GOT3 (cell line): ENCODE results near the gene FAM219B.
A peak's percentile ranks its signal among the peaks of the same experiment; 100 is the strongest.

Experiments used
- DNase-seq: peaks from one replicate; lab custom pipeline; 2025; ENCODE audit warnings: mixed read lengths; lab: John Stamatoyannopoulos, UW

The FAM219B gene

GRCh38 chr15:74873036-74873755 lies 33.5 kb downstream of the FAM219B start, which contains the start of gene SCAMP2:
Gene SCAMP2, minus strand, starts transcription at chr15:74873365. Its CDS starts 110 bp downstream, at chr15:74873255.
- peak; percentile 79 for DNase-seq

DNA sequence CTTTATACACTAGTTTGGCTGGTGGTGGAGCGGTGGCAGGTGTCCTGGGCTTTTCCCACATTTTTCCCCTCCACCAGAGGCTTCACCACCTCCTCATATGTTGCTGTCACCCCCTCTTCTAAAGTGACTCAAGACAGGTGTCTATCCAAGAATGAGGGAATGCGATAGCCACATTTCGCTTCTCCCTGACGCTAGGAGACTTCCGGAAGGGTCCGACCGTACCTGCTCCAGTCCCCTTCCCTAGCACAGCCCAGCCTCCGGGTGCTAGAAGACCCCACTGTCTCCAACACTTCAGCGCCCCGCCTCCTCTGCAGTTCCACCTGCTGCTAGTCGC lies 34.0 kb downstream of the FAM219B start:
- DNase-seq: no peak

DNA sequence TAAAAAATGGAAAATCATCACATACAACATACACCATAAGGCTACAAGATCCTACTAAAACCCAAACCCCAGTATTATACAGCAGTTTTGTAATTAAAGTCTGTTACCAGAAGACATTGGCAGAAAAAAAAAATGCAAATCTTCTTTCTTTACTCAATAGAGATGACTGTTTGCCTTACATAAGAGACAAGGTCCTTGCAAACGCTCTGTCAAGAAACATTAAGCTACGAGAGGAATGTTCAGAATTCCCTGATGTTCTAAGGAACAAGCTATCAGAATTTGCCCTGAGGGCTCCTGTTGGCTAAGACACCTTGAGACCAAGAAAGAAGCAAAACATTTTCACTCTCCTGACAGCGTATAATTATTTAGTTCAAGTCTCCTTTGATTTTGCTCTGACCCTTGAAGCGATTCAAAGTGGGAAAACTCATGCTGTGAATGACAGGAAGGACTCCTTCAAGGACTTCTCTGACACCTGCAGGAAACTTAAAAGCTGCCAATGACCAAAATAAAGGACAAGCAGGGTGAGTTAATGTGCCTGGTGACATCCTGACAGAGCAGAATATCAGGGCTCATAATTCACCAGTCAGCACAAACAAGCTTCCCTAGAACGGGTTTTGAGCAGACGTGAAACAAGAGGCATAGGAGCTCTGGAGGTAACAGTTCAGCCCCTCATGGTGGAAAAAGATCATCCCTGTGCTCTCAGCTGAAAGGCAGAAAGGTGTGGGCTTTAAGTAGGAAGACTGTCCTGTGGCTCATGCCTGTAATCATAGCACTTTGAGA lies 36.0 kb downstream of the FAM219B start:
- DNase-seq: no peak

DNA sequence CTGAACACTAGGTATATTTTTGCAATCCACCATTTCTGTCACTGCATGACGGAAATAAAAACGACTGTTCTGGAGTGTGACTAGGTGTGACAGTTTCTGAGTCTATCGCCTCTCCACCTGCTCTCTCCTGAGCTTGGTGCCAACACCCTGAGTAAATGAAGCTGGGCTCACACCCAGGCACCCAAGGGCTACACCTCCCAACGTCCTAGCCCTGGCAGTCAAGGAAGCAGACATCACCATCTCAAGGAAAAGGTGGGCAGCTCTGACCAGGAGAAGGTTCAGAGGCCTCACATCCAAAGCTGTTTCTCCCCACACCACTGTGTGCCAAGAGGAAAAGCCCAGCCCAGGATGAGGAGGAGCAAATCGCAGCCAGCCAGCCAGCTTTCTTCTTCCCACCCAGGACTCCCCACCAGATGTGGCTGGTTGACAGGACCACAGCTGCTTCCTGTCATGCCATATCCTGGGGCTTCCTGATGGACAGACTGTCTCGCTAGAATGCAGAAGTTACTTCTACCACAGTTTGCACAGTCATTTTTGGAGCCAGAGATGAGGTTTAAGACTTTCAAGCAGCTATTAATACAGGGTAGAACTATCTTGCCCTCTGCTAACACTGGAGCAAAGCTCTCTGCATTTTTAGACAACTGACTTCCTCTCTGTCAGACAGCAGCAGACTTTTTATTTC lies 36.8 kb downstream of the FAM219B start:
- DNase-seq: no peak

DNA sequence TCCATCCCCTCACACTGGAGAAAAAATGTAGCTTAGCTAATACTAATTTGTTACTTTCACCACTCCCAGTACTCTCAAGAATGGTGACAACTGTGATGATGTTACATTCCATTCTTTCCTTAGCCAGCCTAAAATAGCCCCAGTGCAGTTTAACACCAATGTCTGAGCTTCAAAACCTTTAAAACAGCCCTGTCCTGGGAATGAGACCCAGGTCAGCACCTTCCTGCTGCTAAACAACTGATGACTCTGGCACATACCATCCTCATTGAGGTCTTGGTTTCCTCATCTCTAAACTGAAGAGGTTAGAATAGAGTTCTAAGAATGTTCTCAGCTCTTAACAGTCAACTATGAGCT lies 37.3 kb downstream of the FAM219B start:
- no peak for DNase-seq

DNA sequence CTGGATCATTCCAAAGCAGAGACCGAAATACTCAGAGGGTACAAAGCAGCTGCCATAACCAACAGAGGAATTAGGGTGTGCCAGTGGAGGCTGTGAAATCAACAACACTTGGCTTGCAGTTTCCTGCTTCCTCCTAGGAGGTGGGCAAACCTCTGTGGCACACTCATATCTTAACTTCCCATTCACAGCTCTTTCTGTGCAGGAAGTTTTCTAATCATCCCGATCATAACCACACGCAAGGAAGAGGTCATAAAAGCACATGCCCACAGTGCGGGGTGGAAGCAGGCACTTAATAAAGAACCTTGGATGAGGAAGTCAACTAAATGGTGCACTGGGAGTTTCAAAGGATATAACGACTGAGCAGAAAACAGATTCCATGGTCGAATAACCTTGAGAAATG lies 38.6 kb downstream of the FAM219B start:
- no peak for DNase-seq

DNA sequence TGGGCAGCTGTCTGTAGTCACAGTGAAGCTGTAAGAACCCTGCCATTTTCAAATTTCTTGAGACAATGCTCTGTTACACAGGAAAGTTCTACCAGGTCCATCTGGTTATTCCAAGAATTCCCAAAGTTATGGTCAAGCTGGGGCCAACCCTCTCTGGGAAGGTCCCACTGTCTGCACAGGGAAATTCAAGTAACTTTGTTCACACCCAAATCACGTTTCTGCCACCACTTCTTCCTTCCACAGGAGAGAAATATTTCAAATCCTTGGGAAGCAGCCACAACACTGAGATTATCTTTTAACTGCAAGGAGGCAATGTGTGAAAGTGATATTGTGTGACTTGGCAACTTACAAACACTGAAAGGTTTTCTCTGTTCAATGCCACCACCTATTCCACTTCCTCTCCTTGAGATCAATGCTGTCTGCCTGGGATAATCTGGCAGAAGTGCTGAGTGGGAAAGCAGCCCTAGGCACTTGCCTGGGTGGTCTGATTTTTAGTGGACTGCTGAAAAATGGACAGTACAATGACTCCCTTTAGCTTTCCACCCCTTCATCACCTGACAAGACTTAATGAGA lies 39.1 kb downstream of the FAM219B start:
- DNase-seq: no peak

DNA sequence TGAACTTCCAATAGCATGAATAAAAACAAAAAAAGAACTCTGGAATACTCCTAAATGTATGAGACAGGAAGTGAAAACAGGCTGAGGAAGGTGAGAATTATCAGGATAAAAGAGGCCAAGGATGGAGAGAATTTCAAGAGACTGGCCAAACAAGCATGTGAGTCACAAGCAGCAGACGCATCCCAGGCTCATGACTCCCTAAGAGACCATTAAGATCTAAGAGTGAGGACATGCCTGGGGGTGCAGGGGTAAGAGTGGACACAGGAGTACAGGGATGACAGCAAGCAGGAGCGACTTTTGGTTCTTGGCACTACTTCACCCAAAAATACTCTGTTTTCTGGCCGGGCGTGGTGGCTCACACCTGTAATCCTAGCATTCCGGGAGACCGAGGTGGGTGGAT lies 40.6 kb downstream of the FAM219B start:
- no peak for DNase-seq

- no peak for DNase-seq
Observed at GRCh38 chr15:74865316-74865715, 41.3 kb downstream of the FAM219B start.

DNA sequence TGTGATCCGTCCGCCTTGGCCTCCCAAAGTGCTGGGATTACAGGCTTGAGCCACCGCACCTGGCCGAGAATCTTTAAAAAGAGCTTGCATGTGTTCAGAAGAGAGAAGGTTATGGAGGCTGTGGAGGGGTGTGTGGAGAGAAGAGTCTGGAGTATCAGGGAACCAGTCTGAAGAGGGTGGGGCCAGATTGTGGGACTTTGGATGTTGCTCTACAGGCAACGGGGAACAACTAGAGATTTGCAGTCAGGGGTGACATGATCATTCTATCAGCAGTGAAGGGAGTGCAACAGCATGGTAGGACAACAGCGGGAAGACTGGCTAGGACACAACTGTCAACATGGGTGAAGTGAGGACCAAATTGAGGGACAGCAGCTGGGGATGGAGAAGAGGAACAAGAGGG lies 42.4 kb downstream of the FAM219B start:
- DNase-seq: no peak

DNA sequence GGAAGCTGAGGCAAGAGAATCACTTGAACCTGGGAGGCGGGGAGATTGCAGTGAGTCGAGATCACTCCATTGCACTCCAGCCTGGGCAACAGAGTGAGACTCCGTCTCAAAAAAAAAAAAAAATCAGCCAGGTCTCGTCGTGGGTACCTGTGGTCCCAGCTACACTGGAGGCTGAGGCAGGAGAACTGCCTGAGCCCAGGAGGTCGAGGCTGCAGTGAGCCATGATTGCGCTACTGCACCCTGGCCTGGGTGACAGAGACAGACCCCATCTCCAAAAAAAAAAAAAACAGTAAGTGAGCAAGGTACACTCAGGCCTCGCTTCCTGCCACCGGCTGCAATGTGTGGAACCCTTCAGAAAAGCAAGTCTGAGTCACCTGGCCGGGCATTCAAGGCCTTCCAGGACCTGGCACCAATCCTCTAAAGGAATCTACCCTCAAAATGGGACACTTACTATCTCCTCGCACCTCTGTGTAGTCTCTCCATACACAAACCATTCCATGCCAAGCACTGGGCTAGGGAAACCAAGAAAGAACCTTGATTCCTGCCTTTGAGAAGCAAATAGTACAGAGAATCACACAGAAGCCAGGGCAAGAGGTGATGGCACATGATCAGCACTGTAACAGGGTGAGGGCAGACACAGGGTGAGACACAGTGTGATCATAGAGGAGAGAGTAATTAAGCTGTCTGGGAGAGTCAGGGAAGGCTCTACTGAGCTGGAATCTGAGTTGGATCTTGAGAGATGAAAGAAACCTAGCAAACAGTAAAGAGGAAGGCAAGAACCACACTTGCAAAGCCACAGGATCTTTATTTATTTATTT lies 43.2 kb downstream of the FAM219B start:
- DNase-seq: no peak

DNA sequence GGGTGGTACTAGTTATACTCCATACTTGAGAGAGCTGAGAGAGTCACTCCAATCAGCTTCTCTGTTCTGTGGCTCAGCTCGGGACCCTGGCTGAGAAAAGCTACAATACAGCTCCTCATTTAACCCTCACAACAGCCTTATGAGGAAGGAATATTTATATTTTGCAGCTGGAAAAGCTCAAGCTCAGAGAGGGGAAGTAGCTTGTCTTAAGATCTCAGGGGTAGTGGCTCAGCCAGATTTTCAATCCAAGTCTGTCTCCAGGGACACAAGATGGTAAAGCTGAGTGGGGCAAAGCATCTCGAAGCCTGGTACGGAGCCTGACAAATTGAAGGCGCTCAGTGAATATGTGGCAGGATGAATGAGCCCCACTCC lies 48.3 kb downstream of the FAM219B start:
- no peak for DNase-seq

DNA sequence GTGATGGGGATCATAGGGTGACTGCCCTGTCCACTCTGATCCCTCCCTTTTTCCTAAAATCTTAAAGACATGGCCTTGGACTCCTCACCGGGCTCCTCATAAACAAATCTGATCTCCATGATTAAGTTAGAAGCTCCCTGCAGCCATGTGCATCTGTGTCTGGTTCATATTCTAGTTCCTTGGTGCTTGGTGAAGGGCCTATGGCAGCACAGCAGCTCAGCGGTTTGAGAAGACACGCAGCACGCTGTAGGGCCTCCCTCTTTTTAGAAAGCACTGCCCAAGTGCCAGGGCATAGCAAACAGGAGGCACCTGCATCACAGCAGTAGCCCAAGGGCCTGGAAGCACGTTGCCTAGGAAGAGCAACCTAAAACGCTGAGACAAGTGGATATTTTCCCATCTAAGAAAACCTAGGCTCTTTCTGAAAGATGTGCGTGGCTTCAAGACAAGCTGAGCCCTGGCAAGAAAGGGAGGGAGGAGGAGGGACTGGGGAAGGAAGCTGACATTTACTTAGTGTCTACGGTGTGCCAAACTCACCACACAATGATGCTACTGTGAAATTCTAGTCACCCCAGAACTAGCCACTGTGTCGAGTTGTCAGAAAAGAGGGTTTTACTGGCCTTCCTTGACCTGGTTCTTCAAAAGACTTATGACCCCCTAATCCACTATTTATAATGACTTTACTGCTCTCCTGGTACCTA lies 48.8 kb downstream of the FAM219B start:
- DNase-seq: no peak

GRCh38 chr15:74857082-74857655 lies 49.5 kb downstream of the FAM219B start:
- no peak for DNase-seq

DNA sequence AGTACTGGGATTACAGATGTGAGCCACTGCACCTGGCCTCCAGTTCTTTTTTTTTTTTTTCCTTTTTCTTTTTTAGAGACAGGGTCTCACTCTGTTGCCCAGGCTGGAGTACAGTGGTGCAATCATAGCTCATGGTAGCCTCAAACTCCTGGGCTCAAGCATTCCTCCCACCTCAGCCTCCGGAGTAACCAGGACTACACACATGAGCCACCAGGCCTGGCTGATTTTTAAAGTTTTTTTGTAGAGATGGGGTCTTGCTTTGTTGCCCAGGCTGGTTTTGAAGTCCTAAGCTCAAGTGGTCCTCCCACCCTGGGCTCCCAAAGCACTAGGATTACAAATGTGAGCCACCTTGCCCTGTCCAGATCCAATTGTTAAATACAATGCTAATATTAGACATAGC lies 50.1 kb downstream of the FAM219B start:
- DNase-seq: no peak

- no peak for DNase-seq
Observed at GRCh38 chr15:74855857-74856256, 50.8 kb downstream of the FAM219B start.

- no peak for DNase-seq
Observed at GRCh38 chr15:74854453-74855022, 52.1 kb downstream of the FAM219B start.

- no peak for DNase-seq
Observed at GRCh38 chr15:74851960-74852359, 54.7 kb downstream of the FAM219B start.

DNA sequence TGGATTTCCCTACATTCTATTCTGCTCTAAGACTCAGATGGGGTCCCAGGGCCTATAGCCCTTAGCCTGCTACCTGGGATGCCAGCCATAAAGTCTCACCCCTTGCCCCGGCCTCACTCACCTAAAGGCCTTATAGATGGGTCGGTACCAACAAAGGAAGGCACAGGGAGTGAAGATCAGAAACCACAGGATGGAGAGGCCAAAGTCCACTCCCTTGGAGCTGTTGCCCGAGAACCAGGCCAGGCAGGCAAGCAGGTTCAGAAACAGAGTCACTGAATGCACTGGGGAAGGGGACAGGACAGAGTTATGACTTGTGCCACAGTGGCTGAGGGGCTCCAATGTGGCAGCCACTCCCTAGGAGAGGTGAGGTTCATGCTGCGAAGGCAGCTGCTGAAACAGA lies 56.3 kb downstream of the FAM219B start:
- no peak for DNase-seq
